GM10248 (cell line): ENCODE measurements around the gene GOLGA3.
"Not testable (repeated sequence)": the region's sequence is repeated elsewhere in the genome, so short reads cannot be mapped to it uniquely, and the experiment has no call there.

Experiments
- CTCF ChIA-PET: fragments of 300-600 bp; sonication (Branson Sonifier 250); formaldehyde crosslinking; extraction: SDS; loops from one replicate; lab custom pipeline; 2021; ENCODE audit warnings: antibody characterized with exemption; lab: Yijun Ruan, JAX
- POLR2A ChIA-PET: fragments of 350-650 bp; sonication (Branson Sonifier 250); formaldehyde crosslinking; extraction: SDS; loops from one replicate; lab custom pipeline; 2020; ENCODE audit warnings: antibody characterized with exemption; lab: Yijun Ruan, JAX
- DNase-seq: peaks from one replicate; pipeline ENCODE4 v3.0.0; 2012; ENCODE audit errors: extremely low spot score
- CTCF ChIP-seq: IDR thresholded peaks from 2 replicates; pipeline ENCODE4 v1.5.1; 2012; ENCODE audit warnings: mild to moderate bottlenecking, low read depth; ENCODE audit errors: extremely low read depth, missing control alignments, control extremely low read depth

The GOLGA3 gene

GRCh38 chr12:132853285-132854092 is 24.8 kb upstream of the GOLGA3 start:
- DNase-seq: no peak
- no peak for TF ChIP-seq CTCF
- ChIA-PET POLR2A (no interaction called here), CTCF (no interaction called here)

GRCh38 chr12:132852496-132852895 is 23.8 kb upstream of the GOLGA3 start:
- no peak for DNase-seq
- ChIA-PET POLR2A (no interaction called here), CTCF (no interaction called here)
- TF ChIP-seq CTCF: no peak

- DNase-seq: no peak
- CTCF ChIA-PET: no interaction called here
- TF ChIP-seq CTCF: no peak
- POLR2A ChIA-PET: interaction anchor here (0.7 kb wide), 1 partner anchor 31 kb away, joined by 4 read pairs; no protein-coding TSS in a partner anchor
Observed at GRCh38 chr12:132851465-132851864, 22.8 kb upstream of the GOLGA3 start.

GRCh38 chr12:132850291-132850690 is 21.6 kb upstream of the GOLGA3 start:
- TF ChIP-seq CTCF: no peak
- ChIA-PET POLR2A (interaction anchor here (0.5 kb wide), 1 partner anchor 156 kb away, joined by 7 read pairs; no protein-coding TSS in a partner anchor), CTCF (no interaction called here)
- DNase-seq: no peak

GRCh38 chr12:132848521-132848920 is 19.9 kb upstream of the GOLGA3 start:
- no peak for DNase-seq
- ChIA-PET CTCF (no interaction called here), POLR2A (no interaction called here)
- TF ChIP-seq CTCF: no peak

- DNase-seq: no peak
- TF ChIP-seq CTCF: no peak
- ChIA-PET POLR2A (no interaction called here), CTCF (interaction anchor here (1.1 to 1.5 kb wide), 3 partner anchors 9 to 79 kb away, joined by 4 read pairs; partner anchors contain the start of gene GOLGA3)
Observed at GRCh38 chr12:132847363-132848356, 19.0 kb upstream of the GOLGA3 start.

- DNase-seq, POLR2A ChIA-PET: not testable (repeated sequence)
- CTCF ChIA-PET: interaction anchor here (1.7 kb wide), 1 partner anchor 12 kb away, joined by 4 read pairs; no protein-coding TSS in a partner anchor
Observed at GRCh38 chr12:132844681-132845080, 16.0 kb upstream of the GOLGA3 start.
